ENCODE results near the gene ZNFX1.
A peak's percentile ranks its signal among the peaks of the same experiment; 100 is the strongest.

The ZNFX1 gene

DNA sequence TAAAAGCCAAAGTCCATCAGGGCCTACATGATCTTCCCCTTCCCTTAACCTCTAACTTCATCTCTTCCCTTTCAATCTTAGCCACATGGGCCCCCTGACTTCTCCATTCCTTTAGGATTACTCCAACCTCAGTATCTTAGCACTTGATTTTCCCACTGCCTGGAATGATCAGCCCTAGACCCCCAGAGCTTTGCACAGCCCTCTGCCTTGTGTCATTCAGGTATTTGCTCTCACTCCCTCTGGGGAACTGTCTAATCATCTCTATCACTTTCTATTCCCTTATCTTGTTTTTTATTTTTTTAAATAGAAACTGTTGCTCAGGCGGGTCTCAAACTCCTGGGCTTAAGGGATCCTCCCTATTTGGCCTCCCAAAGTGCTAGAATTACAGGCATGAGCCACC, 13.3 kb upstream of the ZNFX1 start:
- Histone ChIP-seq H3K36me3 (ENCODE audit: control insufficient read depth in 2 of 2, insufficient read depth in 1 of 2, low read length in 2 of 2) (peaks cover 14 to 71% of the 10 kb centered on the region in 2 experiments; a peak in 2 of 3 replicates), H3K9me3 (ENCODE audit: control insufficient read depth, insufficient read depth, low read depth, low read length) (no peaks in the 10 kb centered on the region), H3K4me1 (ENCODE audit: control insufficient read depth, insufficient read depth, low read length) (no peaks in the 10 kb centered on the region), H3K27ac (ENCODE audit: extremely low read depth, low read depth, low read length) (no peak overlapping the region), H3K4me3 (ENCODE audit: low read depth, low read length) (no peak overlapping the region)
- CTCF ChIA-PET = no interaction called here
- POLR2A ChIA-PET = interaction anchor here (2.7 kb wide), 1 partner anchor 13 kb away, joined by 9 read pairs; the partner anchor contains the start of gene ZNFX1
- no peak for TF ChIP-seq BCL11B (tag by site-specific recombination; IDR thresholded peaks at IDR 0.05; ENCODE audit: low read depth)
- TF ChIP-seq ZNF621 (tag by site-specific recombination; IDR thresholded peaks at IDR 0.05) = no peak
- TF ChIP-seq SP2 (tag by site-specific recombination; IDR thresholded peaks at IDR 0.05) = no peak
- TF ChIP-seq ZNF585B (tag by site-specific recombination; IDR thresholded peaks at IDR 0.05) = no peak
- no peak for TF ChIP-seq ZBTB8A (tag by site-specific recombination; IDR thresholded peaks at IDR 0.05)
- TF ChIP-seq PRDM1 (tag by site-specific recombination; IDR thresholded peaks at IDR 0.05) = peak; percentile 64
- no peak for TF ChIP-seq SP7 (tag by site-specific recombination; IDR thresholded peaks at IDR 0.05)
- no peak for TF ChIP-seq ZFP41 (tag by site-specific recombination; IDR thresholded peaks at IDR 0.05; ENCODE audit: borderline replicate concordance)
- TF ChIP-seq, protein P1, sequence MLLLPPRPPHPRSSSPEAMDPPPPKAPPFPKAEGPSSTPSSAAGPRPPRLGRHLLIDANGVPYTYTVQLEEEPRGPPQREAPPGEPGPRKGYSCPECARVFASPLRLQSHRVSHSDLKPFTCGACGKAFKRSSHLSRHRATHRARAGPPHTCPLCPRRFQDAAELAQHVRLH (tag by site-specific recombination; IDR thresholded peaks at IDR 0.05) = no peak
- TF ChIP-seq ZNF133 (tag by site-specific recombination; IDR thresholded peaks at IDR 0.05) = no peak
- TF ChIP-seq, protein P2, sequence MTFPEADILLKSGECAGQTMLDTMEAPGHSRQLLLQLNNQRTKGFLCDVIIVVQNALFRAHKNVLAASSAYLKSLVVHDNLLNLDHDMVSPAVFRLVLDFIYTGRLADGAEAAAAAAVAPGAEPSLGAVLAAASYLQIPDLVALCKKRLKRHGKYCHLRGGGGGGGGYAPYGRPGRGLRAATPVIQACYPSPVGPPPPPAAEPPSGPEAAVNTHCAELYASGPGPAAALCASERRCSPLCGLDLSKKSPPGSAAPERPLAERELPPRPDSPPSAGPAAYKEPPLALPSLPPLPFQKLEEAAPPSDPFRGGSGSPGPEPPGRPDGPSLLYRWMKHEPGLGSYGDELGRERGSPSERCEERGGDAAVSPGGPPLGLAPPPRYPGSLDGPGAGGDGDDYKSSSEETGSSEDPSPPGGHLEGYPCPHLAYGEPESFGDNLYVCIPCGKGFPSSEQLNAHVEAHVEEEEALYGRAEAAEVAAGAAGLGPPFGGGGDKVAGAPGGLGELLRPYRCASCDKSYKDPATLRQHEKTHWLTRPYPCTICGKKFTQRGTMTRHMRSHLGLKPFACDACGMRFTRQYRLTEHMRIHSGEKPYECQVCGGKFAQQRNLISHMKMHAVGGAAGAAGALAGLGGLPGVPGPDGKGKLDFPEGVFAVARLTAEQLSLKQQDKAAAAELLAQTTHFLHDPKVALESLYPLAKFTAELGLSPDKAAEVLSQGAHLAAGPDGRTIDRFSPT (tag by site-specific recombination; IDR thresholded peaks at IDR 0.05) = no peak
- TF ChIP-seq ZBTB20 (tag by site-specific recombination; IDR thresholded peaks at IDR 0.05) = no peak
- TF ChIP-seq ZNF324 (tag by site-specific recombination; IDR thresholded peaks at IDR 0.05) = no peak
- TF ChIP-seq ZFP69B (tag by site-specific recombination; IDR thresholded peaks at IDR 0.05) = no peak
- no peak for TF ChIP-seq ZNF132 (tag by site-specific recombination; IDR thresholded peaks at IDR 0.05; ENCODE audit: borderline replicate concordance)
- no peak for TF ChIP-seq SP3 (tag by site-specific recombination; IDR thresholded peaks at IDR 0.05)
- TF ChIP-seq ZNF350 (tag by site-specific recombination; IDR thresholded peaks at IDR 0.05) = no peak
- peak; percentile 23; the same call in 1 of the 2 replicates for TF ChIP-seq GLIS1 (tag by site-specific recombination; IDR thresholded peaks at IDR 0.05)
- TF ChIP-seq HOXD13 (CRISPR knock-in tag; IDR thresholded peaks at IDR 0.05; ENCODE audit: borderline replicate concordance) = no peak
- TF ChIP-seq ZNF112 (tag by site-specific recombination; IDR thresholded peaks at IDR 0.05) = no peak
- TF ChIP-seq ZNF843 (tag by site-specific recombination; IDR thresholded peaks at IDR 0.05) = no peak
- no peak for TF ChIP-seq ZNF571 (tag by site-specific recombination; IDR thresholded peaks at IDR 0.05)
- TF ChIP-seq ZNF426 (tag by site-specific recombination; IDR thresholded peaks at IDR 0.05) = no peak
- TF ChIP-seq, protein P3, sequence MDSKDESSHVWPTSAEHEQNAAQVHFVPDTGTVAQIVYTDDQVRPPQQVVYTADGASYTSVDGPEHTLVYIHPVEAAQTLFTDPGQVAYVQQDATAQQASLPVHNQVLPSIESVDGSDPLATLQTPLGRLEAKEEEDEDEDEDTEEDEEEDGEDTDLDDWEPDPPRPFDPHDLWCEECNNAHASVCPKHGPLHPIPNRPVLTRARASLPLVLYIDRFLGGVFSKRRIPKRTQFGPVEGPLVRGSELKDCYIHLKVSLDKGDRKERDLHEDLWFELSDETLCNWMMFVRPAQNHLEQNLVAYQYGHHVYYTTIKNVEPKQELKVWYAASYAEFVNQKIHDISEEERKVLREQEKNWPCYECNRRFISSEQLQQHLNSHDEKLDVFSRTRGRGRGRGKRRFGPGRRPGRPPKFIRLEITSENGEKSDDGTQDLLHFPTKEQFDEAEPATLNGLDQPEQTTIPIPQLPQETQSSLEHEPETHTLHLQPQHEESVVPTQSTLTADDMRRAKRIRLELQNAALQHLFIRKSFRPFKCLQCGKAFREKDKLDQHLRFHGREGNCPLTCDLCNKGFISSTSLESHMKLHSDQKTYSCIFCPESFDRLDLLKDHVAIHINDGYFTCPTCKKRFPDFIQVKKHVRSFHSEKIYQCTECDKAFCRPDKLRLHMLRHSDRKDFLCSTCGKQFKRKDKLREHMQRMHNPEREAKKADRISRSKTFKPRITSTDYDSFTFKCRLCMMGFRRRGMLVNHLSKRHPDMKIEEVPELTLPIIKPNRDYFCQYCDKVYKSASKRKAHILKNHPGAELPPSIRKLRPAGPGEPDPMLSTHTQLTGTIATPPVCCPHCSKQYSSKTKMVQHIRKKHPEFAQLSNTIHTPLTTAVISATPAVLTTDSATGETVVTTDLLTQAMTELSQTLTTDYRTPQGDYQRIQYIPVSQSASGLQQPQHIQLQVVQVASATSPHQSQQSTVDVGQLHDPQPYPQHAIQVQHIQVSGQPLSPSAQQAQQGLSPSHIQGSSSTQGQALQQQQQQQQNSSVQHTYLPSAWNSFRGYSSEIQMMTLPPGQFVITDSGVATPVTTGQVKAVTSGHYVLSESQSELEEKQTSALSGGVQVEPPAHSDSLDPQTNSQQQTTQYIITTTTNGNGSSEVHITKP (tag by site-specific recombination; IDR thresholded peaks at IDR 0.05) = peak; percentile 6; the same call in 1 of the 2 replicates
- TF ChIP-seq SCRT2 (tag by site-specific recombination; IDR thresholded peaks at IDR 0.05) = peak; percentile 33; the same call in 1 of the 2 replicates
- no peak for TF ChIP-seq ZNF624 (tag by site-specific recombination; IDR thresholded peaks at IDR 0.05)
- TF ChIP-seq, protein P4, sequence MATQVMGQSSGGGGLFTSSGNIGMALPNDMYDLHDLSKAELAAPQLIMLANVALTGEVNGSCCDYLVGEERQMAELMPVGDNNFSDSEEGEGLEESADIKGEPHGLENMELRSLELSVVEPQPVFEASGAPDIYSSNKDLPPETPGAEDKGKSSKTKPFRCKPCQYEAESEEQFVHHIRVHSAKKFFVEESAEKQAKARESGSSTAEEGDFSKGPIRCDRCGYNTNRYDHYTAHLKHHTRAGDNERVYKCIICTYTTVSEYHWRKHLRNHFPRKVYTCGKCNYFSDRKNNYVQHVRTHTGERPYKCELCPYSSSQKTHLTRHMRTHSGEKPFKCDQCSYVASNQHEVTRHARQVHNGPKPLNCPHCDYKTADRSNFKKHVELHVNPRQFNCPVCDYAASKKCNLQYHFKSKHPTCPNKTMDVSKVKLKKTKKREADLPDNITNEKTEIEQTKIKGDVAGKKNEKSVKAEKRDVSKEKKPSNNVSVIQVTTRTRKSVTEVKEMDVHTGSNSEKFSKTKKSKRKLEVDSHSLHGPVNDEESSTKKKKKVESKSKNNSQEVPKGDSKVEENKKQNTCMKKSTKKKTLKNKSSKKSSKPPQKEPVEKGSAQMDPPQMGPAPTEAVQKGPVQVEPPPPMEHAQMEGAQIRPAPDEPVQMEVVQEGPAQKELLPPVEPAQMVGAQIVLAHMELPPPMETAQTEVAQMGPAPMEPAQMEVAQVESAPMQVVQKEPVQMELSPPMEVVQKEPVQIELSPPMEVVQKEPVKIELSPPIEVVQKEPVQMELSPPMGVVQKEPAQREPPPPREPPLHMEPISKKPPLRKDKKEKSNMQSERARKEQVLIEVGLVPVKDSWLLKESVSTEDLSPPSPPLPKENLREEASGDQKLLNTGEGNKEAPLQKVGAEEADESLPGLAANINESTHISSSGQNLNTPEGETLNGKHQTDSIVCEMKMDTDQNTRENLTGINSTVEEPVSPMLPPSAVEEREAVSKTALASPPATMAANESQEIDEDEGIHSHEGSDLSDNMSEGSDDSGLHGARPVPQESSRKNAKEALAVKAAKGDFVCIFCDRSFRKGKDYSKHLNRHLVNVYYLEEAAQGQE (tag by site-specific recombination; IDR thresholded peaks at IDR 0.05) = no peak
- TF ChIP-seq ZNF560 (tag by site-specific recombination; IDR thresholded peaks at IDR 0.05; ENCODE audit: borderline replicate concordance) = no peak
- TF ChIP-seq IKZF3 (tag by site-specific recombination; IDR thresholded peaks at IDR 0.05) = no peak
- TF ChIP-seq ZNF600 (tag by site-specific recombination; IDR thresholded peaks at IDR 0.05) = no peak
- no peak for TF ChIP-seq TRIM28 (IDR thresholded peaks at IDR 0.05; ENCODE audit: borderline replicate concordance, low read length)
- TF ChIP-seq ZNF701 (tag by site-specific recombination; IDR thresholded peaks at IDR 0.05) = no peak
- no peak for TF ChIP-seq ZNF792 (tag by site-specific recombination; IDR thresholded peaks at IDR 0.05)

Measured in HEK293 (cell line).